Keratinocyte (primary cell): ENCODE results near the gene GOLGA7B.

ENCODE experiments used
- EZH2 ChIP-seq: IDR thresholded peaks from one replicate; pipeline ENCODE4 v1.6.1; 2012; ENCODE audit warnings: inconsistent platforms, mild to moderate bottlenecking, low read length, moderate library complexity
- TF ChIP-seq, protein P1 (sequence below), 3 experiments: IDR thresholded peaks in 1 of 3; conservative IDR thresholded peaks in 1 of 3; optimal IDR thresholded peaks in 1 of 3; 2 replicates in 2 of 3; 3 replicates in 1 of 3; pipeline versions ENCODE3 to v1.5.1; 2011; ENCODE audit warnings: low read length in 3 of 3, mild to moderate bottlenecking in 3 of 3, moderate library complexity in 2 of 3, control low read depth in 1 of 3, inconsistent platforms in 1 of 3; ENCODE audit not compliant: insufficient read depth in 2 of 3; ENCODE audit errors: extremely low read depth in 1 of 3

DNA sequence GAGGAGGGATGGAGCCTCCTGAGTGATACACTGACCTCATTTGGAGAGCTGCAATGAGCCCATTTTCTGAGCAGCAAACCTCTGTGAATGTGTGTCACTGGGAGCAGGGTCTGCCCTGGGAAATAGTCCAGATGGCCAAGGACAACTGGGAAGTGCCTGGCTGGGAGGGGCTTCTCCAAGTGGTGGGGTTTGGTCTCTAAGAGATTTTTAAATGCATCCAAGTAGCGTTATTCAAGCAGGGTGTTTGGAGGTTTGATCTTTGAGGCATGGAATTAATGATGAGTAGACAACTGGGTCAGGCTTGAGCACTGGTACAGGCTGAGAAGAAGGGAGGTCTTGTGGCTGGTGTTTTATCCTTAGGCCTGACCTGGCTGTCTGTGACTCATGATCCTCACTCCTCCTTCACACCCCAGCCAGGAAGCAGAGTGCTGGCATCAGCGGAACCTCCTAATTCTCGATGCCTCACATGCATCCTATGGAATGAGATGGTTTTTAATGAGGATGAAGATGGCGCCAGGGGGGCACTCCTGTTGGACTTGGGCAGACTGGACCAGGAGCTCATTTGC, 3.3 kb downstream of the GOLGA7B start:
- TF ChIP-seq, protein P1, sequence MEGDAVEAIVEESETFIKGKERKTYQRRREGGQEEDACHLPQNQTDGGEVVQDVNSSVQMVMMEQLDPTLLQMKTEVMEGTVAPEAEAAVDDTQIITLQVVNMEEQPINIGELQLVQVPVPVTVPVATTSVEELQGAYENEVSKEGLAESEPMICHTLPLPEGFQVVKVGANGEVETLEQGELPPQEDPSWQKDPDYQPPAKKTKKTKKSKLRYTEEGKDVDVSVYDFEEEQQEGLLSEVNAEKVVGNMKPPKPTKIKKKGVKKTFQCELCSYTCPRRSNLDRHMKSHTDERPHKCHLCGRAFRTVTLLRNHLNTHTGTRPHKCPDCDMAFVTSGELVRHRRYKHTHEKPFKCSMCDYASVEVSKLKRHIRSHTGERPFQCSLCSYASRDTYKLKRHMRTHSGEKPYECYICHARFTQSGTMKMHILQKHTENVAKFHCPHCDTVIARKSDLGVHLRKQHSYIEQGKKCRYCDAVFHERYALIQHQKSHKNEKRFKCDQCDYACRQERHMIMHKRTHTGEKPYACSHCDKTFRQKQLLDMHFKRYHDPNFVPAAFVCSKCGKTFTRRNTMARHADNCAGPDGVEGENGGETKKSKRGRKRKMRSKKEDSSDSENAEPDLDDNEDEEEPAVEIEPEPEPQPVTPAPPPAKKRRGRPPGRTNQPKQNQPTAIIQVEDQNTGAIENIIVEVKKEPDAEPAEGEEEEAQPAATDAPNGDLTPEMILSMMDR (optimal IDR thresholded peaks at IDR 0.05 in 1 of 3, IDR thresholded peaks at IDR 0.05 in 1 of 3, conservative IDR thresholded peaks at IDR 0.05 in 1 of 3; ENCODE audit: extremely low read depth in 1 of 3, insufficient read depth in 2 of 3, low read length in 3 of 3) = no peak
- TF ChIP-seq EZH2 = no peak
